ENCODE data around the gene NBEAL2. TPM values are rescaled to one million over a fixed set of nuclear protein-coding genes. Genes with fewer than 3 reads are reported as not detected.
"Not testable (repeated sequence)": the region's sequence is repeated elsewhere in the genome, so short reads cannot be mapped to it uniquely, and the experiment has no call there.

Gene NBEAL2
- total and polyA plus RNA-seq, 10 donors, result 44.0 to 271 (median 129) TPM

DNA sequence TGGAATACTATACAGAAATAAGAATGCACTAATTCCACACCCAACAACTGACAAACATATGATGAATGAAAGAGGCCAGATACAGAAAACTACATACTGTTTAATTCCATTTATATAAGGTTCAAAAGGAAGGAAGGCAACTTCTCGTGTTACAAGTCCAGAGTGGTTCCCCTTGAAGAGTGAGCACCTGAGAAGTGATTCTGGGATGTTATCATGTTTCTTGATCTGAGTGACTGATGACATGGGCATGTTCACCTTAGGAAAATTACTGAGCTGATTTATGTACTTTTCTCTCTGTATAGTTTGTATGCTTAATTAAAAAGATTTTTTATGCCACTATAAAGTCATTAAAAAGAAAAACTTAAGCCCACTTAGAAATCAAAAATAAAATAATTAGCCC, 16.5 kb upstream of the NBEAL2 start:
- H3K4me1 ChIP-seq, result peaks cover 52 to 94% (median 78%) of the 10 kb centered on the region in 6 donors
- H3K27me3 ChIP-seq (replicated peaks in 1 of 7), result no peaks in the 10 kb centered on the region
- no peak for DNase-seq
- peaks cover 0 to 16% (median 2%) of the 10 kb centered on the region in 6 donors for H3K36me3 ChIP-seq
- H3K4me3 ChIP-seq, result no peak overlapping the region
- TF ChIP-seq, protein P1, sequence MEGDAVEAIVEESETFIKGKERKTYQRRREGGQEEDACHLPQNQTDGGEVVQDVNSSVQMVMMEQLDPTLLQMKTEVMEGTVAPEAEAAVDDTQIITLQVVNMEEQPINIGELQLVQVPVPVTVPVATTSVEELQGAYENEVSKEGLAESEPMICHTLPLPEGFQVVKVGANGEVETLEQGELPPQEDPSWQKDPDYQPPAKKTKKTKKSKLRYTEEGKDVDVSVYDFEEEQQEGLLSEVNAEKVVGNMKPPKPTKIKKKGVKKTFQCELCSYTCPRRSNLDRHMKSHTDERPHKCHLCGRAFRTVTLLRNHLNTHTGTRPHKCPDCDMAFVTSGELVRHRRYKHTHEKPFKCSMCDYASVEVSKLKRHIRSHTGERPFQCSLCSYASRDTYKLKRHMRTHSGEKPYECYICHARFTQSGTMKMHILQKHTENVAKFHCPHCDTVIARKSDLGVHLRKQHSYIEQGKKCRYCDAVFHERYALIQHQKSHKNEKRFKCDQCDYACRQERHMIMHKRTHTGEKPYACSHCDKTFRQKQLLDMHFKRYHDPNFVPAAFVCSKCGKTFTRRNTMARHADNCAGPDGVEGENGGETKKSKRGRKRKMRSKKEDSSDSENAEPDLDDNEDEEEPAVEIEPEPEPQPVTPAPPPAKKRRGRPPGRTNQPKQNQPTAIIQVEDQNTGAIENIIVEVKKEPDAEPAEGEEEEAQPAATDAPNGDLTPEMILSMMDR (IDR thresholded peaks at IDR 0.05 in 8 of 11, conservative IDR thresholded peaks at IDR 0.05 in 3 of 11), result no peak
- no peak for TF ChIP-seq POLR2AphosphoS5 (IDR thresholded peaks at IDR 0.05)
- TF ChIP-seq POLR2A (IDR thresholded peaks at IDR 0.05), result no peak
- 68 to 87% (median 76%) methylated on average over 1 of the region's 1 CpG for WGBS, 5 donors
- H3K9me3 ChIP-seq, result no peaks in the 10 kb centered on the region
- intact Hi-C loops (cut with DNase I; ENCODE audit: low total_unique reads), result no loop called here
- H3K27ac ChIP-seq, result no peak overlapping the region

DNA sequence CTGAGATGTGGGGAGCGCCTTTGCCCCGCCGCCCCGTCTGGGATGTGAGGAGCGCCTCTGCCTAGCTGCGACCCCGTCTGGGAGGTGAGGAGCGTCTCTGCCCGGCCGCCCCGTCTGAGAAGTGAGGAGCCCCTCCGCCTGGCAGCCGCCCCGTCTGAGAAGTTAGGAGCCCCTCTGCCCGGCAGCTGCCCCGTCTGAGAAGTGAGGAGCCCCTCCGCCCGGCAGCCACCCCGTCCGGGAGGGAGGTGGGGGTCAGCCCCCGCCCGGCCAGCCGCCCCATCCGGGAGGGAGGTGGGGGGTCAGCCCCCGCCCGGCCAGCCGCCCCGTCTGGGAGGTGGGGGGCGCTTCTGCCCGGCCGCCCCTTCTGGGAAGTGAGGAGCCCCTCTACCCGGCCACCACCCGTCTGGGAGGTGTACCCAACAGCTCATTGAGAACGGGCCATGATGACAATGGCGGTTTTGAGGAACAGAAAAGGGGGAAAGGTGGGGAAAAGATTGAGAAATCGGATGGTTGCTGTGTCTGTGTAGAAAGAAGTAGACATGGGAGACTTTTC, 15.4 kb upstream of the NBEAL2 start:
- Histone ChIP-seq H3K27ac (peak overlapping the region in 5 of 8 donors; percentile 32 to 83 (median 76)), H3K4me1 (peaks cover 50 to 94% (median 80%) of the 10 kb centered on the region in 6 donors), H3K36me3 (peaks cover 0 to 22% (median 2%) of the 10 kb centered on the region in 6 donors)
- intact Hi-C loops (cut with DNase I; ENCODE audit: low total_unique reads); H3K4me3 ChIP-seq; H3K9me3 ChIP-seq; H3K27me3 ChIP-seq (replicated peaks in 1 of 7): not testable (repeated sequence)
- peak; percentile 58 for DNase-seq
- WGBS, 5 donors, result 58 to 85% (median 71%) methylated on average over 12 to 36 of the region's 36 CpGs

DNA sequence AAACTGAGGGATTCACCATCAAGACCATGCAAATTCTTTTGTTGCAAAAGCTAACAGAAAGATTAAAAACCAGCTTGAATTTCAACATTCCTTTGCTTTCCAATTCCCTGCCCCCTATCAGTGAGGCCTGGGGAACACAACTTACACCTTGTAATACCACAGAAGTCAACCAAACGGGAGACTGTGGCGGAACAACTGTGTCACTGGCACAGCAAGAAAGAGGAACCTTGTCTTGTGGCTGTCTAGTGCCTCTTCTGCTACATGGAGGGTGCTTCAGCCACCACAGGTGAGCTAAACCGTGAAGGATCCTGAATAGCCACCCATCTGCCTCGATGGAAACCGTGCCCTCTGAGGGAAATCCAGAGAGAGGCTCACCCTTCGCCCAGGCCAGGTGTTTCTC, 14.3 kb upstream of the NBEAL2 start:
- Histone ChIP-seq H3K27me3 (replicated peaks in 1 of 7) (no peaks in the 10 kb centered on the region), H3K9me3 (no peaks in the 10 kb centered on the region), H3K27ac (peak overlapping the region in 7 of 8 donors; percentile 58 to 83 (median 73)), H3K36me3 (peaks cover 0 to 24% (median 2%) of the 10 kb centered on the region in 6 donors), H3K4me1 (peaks cover 43 to 94% (median 79%) of the 10 kb centered on the region in 6 donors), H3K4me3 (no peak overlapping the region)
- DNase-seq, result peak; percentile 81
- intact Hi-C loops (cut with DNase I; ENCODE audit: low total_unique reads), result no loop called here
- TF ChIP-seq POLR2A (IDR thresholded peaks at IDR 0.05) (no peak), POLR2AphosphoS5 (IDR thresholded peaks at IDR 0.05) (peak in 2 of 3 donors; percentile 24 to 45)
- TF ChIP-seq, protein P1 (IDR thresholded peaks at IDR 0.05 in 8 of 11, conservative IDR thresholded peaks at IDR 0.05 in 3 of 11), result no peak
- 19 to 51% (median 29%) methylated on average over 5 to 6 of the region's 6 CpGs for WGBS, 5 donors

DNA sequence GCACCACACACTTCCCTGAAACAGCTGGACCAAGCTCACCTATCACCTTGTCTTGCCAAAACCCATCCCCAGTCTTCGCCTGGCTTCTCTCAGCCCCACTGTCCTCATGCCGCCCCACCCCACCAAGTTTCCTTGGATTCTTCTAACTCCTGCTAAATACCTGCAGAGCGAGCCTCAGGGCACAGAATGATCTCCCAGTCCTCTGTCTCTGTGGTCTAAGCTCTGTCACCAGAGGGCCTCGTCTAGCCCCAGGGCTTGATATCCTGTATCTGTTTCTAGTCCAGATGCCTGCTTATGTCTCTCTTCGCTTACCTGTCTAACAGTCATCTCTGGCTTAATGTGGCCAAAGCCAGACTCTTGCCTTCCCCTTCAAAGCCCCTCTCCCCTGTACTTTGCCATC, 12.7 kb upstream of the NBEAL2 start:
- 76 to 86% (median 79%) methylated on average over 5 of the region's 5 CpGs for WGBS, 5 donors
- Histone ChIP-seq H3K4me1 (peaks cover 46 to 94% (median 79%) of the 10 kb centered on the region in 6 donors), H3K27me3 (replicated peaks in 1 of 7) (no peaks in the 10 kb centered on the region), H3K4me3 (no peak overlapping the region), H3K9me3 (no peaks in the 10 kb centered on the region), H3K36me3 (peaks cover 0 to 39% (median 2%) of the 10 kb centered on the region in 6 donors), H3K27ac (peak overlapping the region in 3 of 8 donors; percentile 13 to 83 (median 18))
- TF ChIP-seq POLR2A (IDR thresholded peaks at IDR 0.05) (no peak), POLR2AphosphoS5 (IDR thresholded peaks at IDR 0.05) (no peak)
- TF ChIP-seq, protein P1 (IDR thresholded peaks at IDR 0.05 in 8 of 11, conservative IDR thresholded peaks at IDR 0.05 in 3 of 11), result no peak
- intact Hi-C loops (cut with DNase I; ENCODE audit: low total_unique reads), result no loop called here
- peak; percentile 52 for DNase-seq

Data from spleen (tissue), 11 donors.